HG02623 (cell line): Measurements from ENCODE around the gene CACNA1G.

Experiments used
- ATAC-seq: cut with Tn5 transposase; IDR thresholded peaks from one replicate; pipeline ENCODE4 v1.9.1; 2021; ENCODE audit warnings: moderate library complexity; ENCODE audit not compliant: unreplicated experiment

CACNA1G gene

GRCh38 chr17:50665838-50666237 is 105.3 kb downstream of the CACNA1G start:
- no peak for ATAC-seq

- no peak for ATAC-seq
Observed at GRCh38 chr17:50666316-50666715, 105.8 kb downstream of the CACNA1G start.

GRCh38 chr17:50667259-50668024 is 106.9 kb downstream of the CACNA1G start:
- no peak for ATAC-seq

GRCh38 chr17:50668025-50668837 is 107.7 kb downstream of the CACNA1G start:
- no peak for ATAC-seq

- ATAC-seq, result no peak
Observed at GRCh38 chr17:50668838-50669581, 108.5 kb downstream of the CACNA1G start.

- no peak for ATAC-seq
Observed at GRCh38 chr17:50672071-50672470, 111.6 kb downstream of the CACNA1G start.

GRCh38 chr17:50672831-50673551 is 112.5 kb downstream of the CACNA1G start:
- ATAC-seq, result no peak

- ATAC-seq, result no peak
Observed at GRCh38 chr17:50675190-50675589, 114.7 kb downstream of the CACNA1G start.

GRCh38 chr17:50675627-50676026 is 115.1 kb downstream of the CACNA1G start:
- ATAC-seq, result no peak

GRCh38 chr17:50676065-50676975 is 115.8 kb downstream of the CACNA1G start:
- ATAC-seq, result no peak
